SK-N-SH treated with all-trans-retinoic acid at 6 μM for 48 hours (cell line): ENCODE measurements around the gene KRTAP10-3.

Experiments used
- ATAC-seq: fragments of 200-7000 bp; cut with Tn5 transposase; 3 replicates; pipeline ENCODE4 v1.9.1; 2020; ENCODE audit warnings: mild to moderate bottlenecking, moderate library complexity
- ARNTL ChIP-seq: fragments of 450-650 bp; formaldehyde crosslinking; IDR thresholded peaks from 2 replicates; pipeline ENCODE4 v1.5.0; 2020; ENCODE audit warnings: low read depth, mild to moderate bottlenecking, moderate library complexity, borderline replicate concordance
- BACH2 ChIP-seq: fragments of 250-450 bp; sonication (Bioruptor Pico); IDR thresholded peaks from 2 replicates; pipeline ENCODE4 v1.9.0; 2021; ENCODE audit warnings: mild to moderate bottlenecking, borderline replicate concordance
- CSDC2 ChIP-seq: fragments of 250-450 bp; sonication (Bioruptor Pico); IDR thresholded peaks from 2 replicates; pipeline ENCODE4 v1.5.0; 2020; ENCODE audit warnings: mild to moderate bottlenecking, moderate library complexity
- GLIS3 ChIP-seq: fragments of 250-450 bp; sonication (Bioruptor Pico); IDR thresholded peaks from 2 replicates; pipeline ENCODE4 v1.5.0; 2020; ENCODE audit warnings: mild to moderate bottlenecking, moderate library complexity
- ISL1 ChIP-seq: fragments of 250-450 bp; sonication (Bioruptor Pico); IDR thresholded peaks from 2 replicates; pipeline ENCODE4 v2.1.2; 2022; ENCODE audit warnings: mild to moderate bottlenecking, moderate library complexity
- OSR1 ChIP-seq: fragments of 250-450 bp; sonication (Bioruptor Pico); IDR thresholded peaks from 2 replicates; pipeline ENCODE4 v1.8.0; 2022; ENCODE audit warnings: moderate library complexity, mild to moderate bottlenecking, inconsistent platforms
- PPARA ChIP-seq: fragments of 250-450 bp; sonication (Bioruptor Pico); IDR thresholded peaks from 2 replicates; pipeline ENCODE4 v1.5.0; 2020; ENCODE audit warnings: mild to moderate bottlenecking, borderline replicate concordance
- RARB ChIP-seq: fragments of 250-450 bp; sonication (Bioruptor Pico); IDR thresholded peaks from 2 replicates; pipeline ENCODE4 v1.8.0; 2021; ENCODE audit warnings: mild to moderate bottlenecking, moderate library complexity
- SNAI2 ChIP-seq: fragments of 250-450 bp; sonication (Bioruptor Pico); IDR thresholded peaks from 2 replicates; pipeline ENCODE4 v1.5.0; 2020; ENCODE audit warnings: mild to moderate bottlenecking, moderate library complexity
- TCF4 ChIP-seq: fragments of 250-450 bp; sonication (Bioruptor Pico); IDR thresholded peaks from 2 replicates; pipeline ENCODE4 v1.8.0; 2021; ENCODE audit warnings: mild to moderate bottlenecking, moderate library complexity, borderline replicate concordance
- TOX ChIP-seq: fragments of 250-450 bp; sonication (Bioruptor Pico); IDR thresholded peaks from 2 replicates; pipeline ENCODE4 v1.8.0; 2021; ENCODE audit warnings: mild to moderate bottlenecking, moderate library complexity, borderline replicate concordance
- ZFP30 ChIP-seq: fragments of 450-650 bp; formaldehyde crosslinking; IDR thresholded peaks from 2 replicates; pipeline ENCODE4 v1.5.0; 2022; ENCODE audit warnings: mild to moderate bottlenecking, moderate library complexity
- ZNF565 ChIP-seq: fragments of 450-650 bp; formaldehyde crosslinking; conservative IDR thresholded peaks from 2 replicates; pipeline ENCODE4 v1.5.0; 2020; ENCODE audit warnings: low read depth, mild to moderate bottlenecking, moderate library complexity
- ZNF70 ChIP-seq: fragments of 450-650 bp; formaldehyde crosslinking; IDR thresholded peaks from 2 replicates; pipeline ENCODE4 v1.5.0; 2020; ENCODE audit warnings: mild to moderate bottlenecking, moderate library complexity
- ZNF8 ChIP-seq: fragments of 450-650 bp; formaldehyde crosslinking; IDR thresholded peaks from 2 replicates; pipeline ENCODE4 v1.5.0; 2020; ENCODE audit warnings: mild to moderate bottlenecking, moderate library complexity
- TF ChIP-seq, protein P1 (sequence below): fragments of 250-450 bp; sonication (Bioruptor Pico); IDR thresholded peaks from 2 replicates; pipeline ENCODE4 v1.5.0; 2020; ENCODE audit warnings: mild to moderate bottlenecking, moderate library complexity
- TF ChIP-seq, protein P2 (sequence below): fragments of 250-450 bp; sonication (Bioruptor Pico); IDR thresholded peaks from 2 replicates; pipeline ENCODE4 v1.8.0; 2020; ENCODE audit warnings: mild to moderate bottlenecking, moderate library complexity, borderline replicate concordance
- TF ChIP-seq, protein P3 (sequence below): fragments of 250-450 bp; sonication (Bioruptor Pico); IDR thresholded peaks from 2 replicates; pipeline ENCODE4 v1.5.1; 2021; ENCODE audit warnings: mild to moderate bottlenecking, moderate library complexity
- TF ChIP-seq, protein P4 (sequence below): fragments of 250-450 bp; sonication (Bioruptor Pico); IDR thresholded peaks from 2 replicates; pipeline ENCODE4 v1.5.1; 2020; ENCODE audit warnings: low read depth, mild to moderate bottlenecking, moderate library complexity
- TF ChIP-seq, protein P5 (sequence below): fragments of 250-450 bp; sonication (Bioruptor Pico); IDR thresholded peaks from 2 replicates; pipeline ENCODE4 v1.8.0; 2021; ENCODE audit warnings: low read depth, mild to moderate bottlenecking, moderate library complexity, borderline replicate concordance

The KRTAP10-3 gene

DNA sequence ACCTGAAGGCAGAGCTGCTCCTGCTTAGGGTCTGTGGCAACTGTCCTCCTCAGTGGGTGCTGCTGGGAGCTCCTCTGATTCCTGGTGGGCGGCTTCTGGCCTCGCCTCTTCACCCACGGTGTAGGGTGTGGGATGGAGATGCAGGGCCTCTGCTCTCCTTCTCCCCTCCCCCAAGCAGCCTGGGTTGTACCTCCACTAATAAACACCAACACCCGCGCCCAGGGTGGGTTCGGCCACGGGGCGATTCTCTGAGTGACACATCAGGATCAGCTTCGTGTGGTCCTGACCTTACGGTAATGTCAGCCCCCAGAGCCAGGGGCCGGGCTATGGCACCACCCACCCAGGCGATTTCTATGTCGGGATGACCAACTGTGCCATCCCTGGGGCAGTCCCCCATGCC lies 42.3 kb downstream of the KRTAP10-3 start:
- ATAC-seq, result no peak
- TF ChIP-seq RARB (CRISPR knock-in tag), result no peak
- TF ChIP-seq, protein P1, sequence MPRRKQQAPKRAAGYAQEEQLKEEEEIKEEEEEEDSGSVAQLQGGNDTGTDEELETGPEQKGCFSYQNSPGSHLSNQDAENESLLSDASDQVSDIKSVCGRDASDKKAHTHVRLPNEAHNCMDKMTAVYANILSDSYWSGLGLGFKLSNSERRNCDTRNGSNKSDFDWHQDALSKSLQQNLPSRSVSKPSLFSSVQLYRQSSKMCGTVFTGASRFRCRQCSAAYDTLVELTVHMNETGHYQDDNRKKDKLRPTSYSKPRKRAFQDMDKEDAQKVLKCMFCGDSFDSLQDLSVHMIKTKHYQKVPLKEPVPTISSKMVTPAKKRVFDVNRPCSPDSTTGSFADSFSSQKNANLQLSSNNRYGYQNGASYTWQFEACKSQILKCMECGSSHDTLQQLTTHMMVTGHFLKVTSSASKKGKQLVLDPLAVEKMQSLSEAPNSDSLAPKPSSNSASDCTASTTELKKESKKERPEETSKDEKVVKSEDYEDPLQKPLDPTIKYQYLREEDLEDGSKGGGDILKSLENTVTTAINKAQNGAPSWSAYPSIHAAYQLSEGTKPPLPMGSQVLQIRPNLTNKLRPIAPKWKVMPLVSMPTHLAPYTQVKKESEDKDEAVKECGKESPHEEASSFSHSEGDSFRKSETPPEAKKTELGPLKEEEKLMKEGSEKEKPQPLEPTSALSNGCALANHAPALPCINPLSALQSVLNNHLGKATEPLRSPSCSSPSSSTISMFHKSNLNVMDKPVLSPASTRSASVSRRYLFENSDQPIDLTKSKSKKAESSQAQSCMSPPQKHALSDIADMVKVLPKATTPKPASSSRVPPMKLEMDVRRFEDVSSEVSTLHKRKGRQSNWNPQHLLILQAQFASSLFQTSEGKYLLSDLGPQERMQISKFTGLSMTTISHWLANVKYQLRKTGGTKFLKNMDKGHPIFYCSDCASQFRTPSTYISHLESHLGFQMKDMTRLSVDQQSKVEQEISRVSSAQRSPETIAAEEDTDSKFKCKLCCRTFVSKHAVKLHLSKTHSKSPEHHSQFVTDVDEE (CRISPR knock-in tag), result no peak
- TF ChIP-seq CSDC2 (CRISPR knock-in tag), result no peak
- TF ChIP-seq SNAI2 (CRISPR knock-in tag), result no peak
- TF ChIP-seq GLIS3 (CRISPR knock-in tag), result no peak
- no peak for TF ChIP-seq OSR1 (CRISPR knock-in tag)
- TF ChIP-seq, protein P2, sequence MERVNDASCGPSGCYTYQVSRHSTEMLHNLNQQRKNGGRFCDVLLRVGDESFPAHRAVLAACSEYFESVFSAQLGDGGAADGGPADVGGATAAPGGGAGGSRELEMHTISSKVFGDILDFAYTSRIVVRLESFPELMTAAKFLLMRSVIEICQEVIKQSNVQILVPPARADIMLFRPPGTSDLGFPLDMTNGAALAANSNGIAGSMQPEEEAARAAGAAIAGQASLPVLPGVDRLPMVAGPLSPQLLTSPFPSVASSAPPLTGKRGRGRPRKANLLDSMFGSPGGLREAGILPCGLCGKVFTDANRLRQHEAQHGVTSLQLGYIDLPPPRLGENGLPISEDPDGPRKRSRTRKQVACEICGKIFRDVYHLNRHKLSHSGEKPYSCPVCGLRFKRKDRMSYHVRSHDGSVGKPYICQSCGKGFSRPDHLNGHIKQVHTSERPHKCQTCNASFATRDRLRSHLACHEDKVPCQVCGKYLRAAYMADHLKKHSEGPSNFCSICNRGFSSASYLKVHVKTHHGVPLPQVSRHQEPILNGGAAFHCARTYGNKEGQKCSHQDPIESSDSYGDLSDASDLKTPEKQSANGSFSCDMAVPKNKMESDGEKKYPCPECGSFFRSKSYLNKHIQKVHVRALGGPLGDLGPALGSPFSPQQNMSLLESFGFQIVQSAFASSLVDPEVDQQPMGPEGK (CRISPR knock-in tag), result no peak
- TF ChIP-seq, all 23 proteins: peak for 0

DNA sequence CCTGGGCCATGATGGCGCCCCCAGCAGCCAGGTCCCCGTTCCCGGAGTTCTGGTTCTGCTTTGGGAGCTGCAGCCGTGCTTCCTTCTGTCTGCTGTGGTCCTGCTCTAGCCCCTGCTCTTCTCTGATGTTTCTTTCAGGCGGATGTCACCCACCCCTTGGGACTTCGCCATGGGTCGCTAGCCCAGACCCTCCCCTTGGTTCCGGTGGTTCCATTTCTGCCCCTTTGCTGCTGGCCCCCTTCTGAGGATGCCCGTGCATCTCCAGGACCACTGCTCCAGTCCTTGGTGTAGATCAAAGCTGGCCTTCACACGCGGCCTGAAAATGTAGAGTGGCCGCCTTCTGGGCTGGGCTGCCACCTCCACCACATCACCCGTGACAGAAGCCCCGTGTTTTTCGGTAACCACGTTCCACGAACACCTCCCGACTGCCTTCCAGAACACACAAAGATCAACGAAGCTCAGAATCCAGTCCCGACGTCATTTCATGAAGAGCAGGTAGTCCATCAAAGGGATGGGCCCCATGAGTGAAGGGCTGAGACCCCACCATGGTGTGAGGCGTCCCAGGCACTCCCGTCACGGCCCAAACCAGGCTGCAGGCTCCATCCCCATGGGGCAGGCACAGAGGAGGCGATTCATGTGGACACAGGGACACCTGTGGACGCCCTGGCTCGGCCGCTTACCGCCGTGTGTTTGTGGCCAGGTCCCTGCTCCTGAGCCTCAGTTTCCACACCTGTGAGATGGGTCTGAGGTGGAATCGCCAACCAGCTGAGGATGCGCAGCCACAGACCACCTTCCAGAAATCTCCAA lies 43.0 kb downstream of the KRTAP10-3 start:
- TF ChIP-seq PPARA (no peak), ZFP30 (CRISPR knock-in tag) (no peak), GLIS3 (CRISPR knock-in tag) (no peak), OSR1 (CRISPR knock-in tag) (no peak)
- TF ChIP-seq, protein P3, sequence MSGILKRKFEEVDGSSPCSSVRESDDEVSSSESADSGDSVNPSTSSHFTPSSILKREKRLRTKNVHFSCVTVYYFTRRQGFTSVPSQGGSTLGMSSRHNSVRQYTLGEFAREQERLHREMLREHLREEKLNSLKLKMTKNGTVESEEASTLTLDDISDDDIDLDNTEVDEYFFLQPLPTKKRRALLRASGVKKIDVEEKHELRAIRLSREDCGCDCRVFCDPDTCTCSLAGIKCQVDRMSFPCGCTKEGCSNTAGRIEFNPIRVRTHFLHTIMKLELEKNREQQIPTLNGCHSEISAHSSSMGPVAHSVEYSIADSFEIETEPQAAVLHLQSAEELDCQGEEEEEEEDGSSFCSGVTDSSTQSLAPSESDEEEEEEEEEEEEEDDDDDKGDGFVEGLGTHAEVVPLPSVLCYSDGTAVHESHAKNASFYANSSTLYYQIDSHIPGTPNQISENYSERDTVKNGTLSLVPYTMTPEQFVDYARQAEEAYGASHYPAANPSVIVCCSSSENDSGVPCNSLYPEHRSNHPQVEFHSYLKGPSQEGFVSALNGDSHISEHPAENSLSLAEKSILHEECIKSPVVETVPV (CRISPR knock-in tag), result no peak
- ATAC-seq, result no peak

DNA sequence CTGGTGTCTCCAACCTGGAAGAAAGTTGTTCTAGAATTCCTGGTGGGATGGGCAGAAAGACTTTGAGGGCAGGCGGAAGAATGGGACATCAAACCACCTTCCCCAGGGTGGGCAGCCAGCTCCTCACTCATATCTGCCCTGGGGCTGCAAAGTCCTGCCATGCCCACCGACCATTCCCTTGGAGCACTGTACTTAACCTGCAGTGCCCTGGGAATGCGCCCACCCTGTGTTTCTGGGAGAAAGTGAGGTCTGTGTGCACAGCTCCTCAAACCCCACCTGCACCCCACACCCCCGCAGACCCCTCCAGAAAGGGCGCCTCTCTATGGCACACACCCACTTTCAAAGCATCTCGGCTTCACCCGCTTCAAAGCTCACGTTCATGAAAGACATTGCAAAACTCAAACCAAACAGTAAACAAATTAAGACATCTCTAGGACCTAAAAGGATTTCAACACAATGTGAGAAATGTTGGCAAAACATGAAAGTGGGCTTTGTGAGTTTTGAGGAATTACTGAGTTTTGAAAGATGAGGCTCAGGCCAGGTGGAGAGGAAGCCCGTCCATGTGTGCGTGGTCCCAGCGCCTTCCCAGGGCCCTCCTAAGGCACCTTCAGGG lies 43.7 kb downstream of the KRTAP10-3 start:
- no peak for ATAC-seq
- TF ChIP-seq OSR1 (CRISPR knock-in tag), result no peak
- no peak for TF ChIP-seq TCF4
- no peak for TF ChIP-seq TOX (CRISPR knock-in tag)
- TF ChIP-seq ZNF8 (CRISPR knock-in tag), result no peak
- TF ChIP-seq, protein P4, sequence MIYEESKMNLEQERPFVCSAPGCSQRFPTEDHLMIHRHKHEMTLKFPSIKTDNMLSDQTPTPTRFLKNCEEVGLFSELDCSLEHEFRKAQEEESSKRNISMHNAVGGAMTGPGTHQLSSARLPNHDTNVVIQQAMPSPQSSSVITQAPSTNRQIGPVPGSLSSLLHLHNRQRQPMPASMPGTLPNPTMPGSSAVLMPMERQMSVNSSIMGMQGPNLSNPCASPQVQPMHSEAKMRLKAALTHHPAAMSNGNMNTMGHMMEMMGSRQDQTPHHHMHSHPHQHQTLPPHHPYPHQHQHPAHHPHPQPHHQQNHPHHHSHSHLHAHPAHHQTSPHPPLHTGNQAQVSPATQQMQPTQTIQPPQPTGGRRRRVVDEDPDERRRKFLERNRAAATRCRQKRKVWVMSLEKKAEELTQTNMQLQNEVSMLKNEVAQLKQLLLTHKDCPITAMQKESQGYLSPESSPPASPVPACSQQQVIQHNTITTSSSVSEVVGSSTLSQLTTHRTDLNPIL, result no peak
- TF ChIP-seq ISL1 (CRISPR knock-in tag), result no peak
- no peak for TF ChIP-seq ZFP30 (CRISPR knock-in tag)
- TF ChIP-seq CSDC2 (CRISPR knock-in tag), result no peak
- TF ChIP-seq BACH2, result no peak
- TF ChIP-seq, protein P2 (CRISPR knock-in tag), result no peak
- TF ChIP-seq ZNF565 (CRISPR knock-in tag), result no peak
- no peak for TF ChIP-seq RARB (CRISPR knock-in tag)
- no peak for TF ChIP-seq GLIS3 (CRISPR knock-in tag)
- TF ChIP-seq ARNTL (CRISPR knock-in tag), result no peak
- TF ChIP-seq, protein P5, sequence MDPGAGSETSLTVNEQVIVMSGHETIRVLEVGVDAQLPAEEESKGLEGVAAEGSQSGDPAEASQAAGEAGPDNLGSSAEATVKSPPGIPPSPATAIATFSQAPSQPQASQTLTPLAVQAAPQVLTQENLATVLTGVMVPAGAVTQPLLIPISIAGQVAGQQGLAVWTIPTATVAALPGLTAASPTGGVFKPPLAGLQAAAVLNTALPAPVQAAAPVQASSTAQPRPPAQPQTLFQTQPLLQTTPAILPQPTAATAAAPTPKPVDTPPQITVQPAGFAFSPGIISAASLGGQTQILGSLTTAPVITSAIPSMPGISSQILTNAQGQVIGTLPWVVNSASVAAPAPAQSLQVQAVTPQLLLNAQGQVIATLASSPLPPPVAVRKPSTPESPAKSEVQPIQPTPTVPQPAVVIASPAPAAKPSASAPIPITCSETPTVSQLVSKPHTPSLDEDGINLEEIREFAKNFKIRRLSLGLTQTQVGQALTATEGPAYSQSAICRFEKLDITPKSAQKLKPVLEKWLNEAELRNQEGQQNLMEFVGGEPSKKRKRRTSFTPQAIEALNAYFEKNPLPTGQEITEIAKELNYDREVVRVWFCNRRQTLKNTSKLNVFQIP, result no peak
- no peak for TF ChIP-seq PPARA
- TF ChIP-seq ZNF70 (CRISPR knock-in tag), result no peak
